GM06990 (cell line): ENCODE measurements around the gene ENDOU.
A peak's percentile ranks its signal among the peaks of the same experiment; 100 is the strongest.

Source experiments
- DNase-seq: peaks from one replicate; pipeline ENCODE4 v3.0.0-alpha.2; 2011; ENCODE audit not compliant: insufficient read length; ENCODE audit errors: extremely low read depth
- H3K27me3 ChIP-seq: replicated peaks from 2 replicates; pipeline ENCODE4 v1.6.0; 2011; ENCODE audit warnings: low read length; ENCODE audit not compliant: control insufficient read depth, insufficient read depth
- H3K36me3 ChIP-seq: 2 replicates; pipeline ENCODE4 v1.5.1; 2011; ENCODE audit warnings: low read length; ENCODE audit not compliant: control insufficient read depth, insufficient read depth
- H3K4me3 ChIP-seq: replicated peaks from 2 replicates; pipeline ENCODE4 v1.5.1; 2011; ENCODE audit warnings: low read depth, mild to moderate bottlenecking, control low read depth, low read length
- TF ChIP-seq, protein P1 (sequence below): IDR thresholded peaks from 2 replicates; pipeline ENCODE4 v1.5.1; 2011; ENCODE audit warnings: low read length, control low read depth, mild to moderate bottlenecking, inconsistent platforms; ENCODE audit not compliant: insufficient read depth, poor library complexity, severe bottlenecking

Gene ENDOU

GRCh38 chr12:47700263-47700662 is 25.0 kb downstream of the ENDOU start:
- H3K36me3 ChIP-seq = peaks cover 2% of the 10 kb centered on the region
- TF ChIP-seq, protein P1, sequence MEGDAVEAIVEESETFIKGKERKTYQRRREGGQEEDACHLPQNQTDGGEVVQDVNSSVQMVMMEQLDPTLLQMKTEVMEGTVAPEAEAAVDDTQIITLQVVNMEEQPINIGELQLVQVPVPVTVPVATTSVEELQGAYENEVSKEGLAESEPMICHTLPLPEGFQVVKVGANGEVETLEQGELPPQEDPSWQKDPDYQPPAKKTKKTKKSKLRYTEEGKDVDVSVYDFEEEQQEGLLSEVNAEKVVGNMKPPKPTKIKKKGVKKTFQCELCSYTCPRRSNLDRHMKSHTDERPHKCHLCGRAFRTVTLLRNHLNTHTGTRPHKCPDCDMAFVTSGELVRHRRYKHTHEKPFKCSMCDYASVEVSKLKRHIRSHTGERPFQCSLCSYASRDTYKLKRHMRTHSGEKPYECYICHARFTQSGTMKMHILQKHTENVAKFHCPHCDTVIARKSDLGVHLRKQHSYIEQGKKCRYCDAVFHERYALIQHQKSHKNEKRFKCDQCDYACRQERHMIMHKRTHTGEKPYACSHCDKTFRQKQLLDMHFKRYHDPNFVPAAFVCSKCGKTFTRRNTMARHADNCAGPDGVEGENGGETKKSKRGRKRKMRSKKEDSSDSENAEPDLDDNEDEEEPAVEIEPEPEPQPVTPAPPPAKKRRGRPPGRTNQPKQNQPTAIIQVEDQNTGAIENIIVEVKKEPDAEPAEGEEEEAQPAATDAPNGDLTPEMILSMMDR = no peak
- no peaks in the 10 kb centered on the region for H3K27me3 ChIP-seq

GRCh38 chr12:47698631-47699030 is 26.7 kb downstream of the ENDOU start:
- H3K36me3 ChIP-seq = peaks cover 2% of the 10 kb centered on the region
- H3K4me3 ChIP-seq = no peak overlapping the region
- H3K27me3 ChIP-seq = no peaks in the 10 kb centered on the region
- DNase-seq = no peak
- TF ChIP-seq, protein P1 = no peak

More at GRCh38 chr12:47700263-47700662, 25.0 kb downstream of the ENDOU start:
- no peak for DNase-seq
- no peak overlapping the region for H3K4me3 ChIP-seq

DNA sequence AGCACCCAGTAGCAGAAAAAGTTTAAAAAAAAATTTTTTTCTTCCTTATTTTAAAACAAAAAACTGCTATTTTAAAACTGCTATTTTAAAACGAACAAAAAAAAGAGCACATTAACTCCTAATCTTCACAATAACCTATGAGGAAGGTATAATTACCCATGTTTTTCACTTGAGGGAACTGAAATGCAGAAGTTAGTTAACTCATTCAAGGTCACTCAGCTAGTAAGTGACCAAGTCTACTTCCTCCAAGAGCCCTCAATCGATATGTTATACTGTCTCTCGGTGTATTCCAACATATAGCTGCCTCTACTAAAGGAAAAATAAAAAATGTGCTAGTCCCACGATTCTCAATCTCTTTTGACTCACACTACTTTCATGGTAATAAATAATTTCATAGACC is 27.2 kb downstream of the ENDOU start:
- no peaks in the 10 kb centered on the region for H3K27me3 ChIP-seq
- H3K4me3 ChIP-seq = no peak overlapping the region
- TF ChIP-seq, protein P1 = no peak
- DNase-seq = no peak
- H3K36me3 ChIP-seq = peaks cover 2% of the 10 kb centered on the region

GRCh38 chr12:47689215-47689614 is 36.1 kb downstream of the ENDOU start:
- no peak overlapping the region for H3K4me3 ChIP-seq
- no peaks in the 10 kb centered on the region for H3K36me3 ChIP-seq
- H3K27me3 ChIP-seq = no peaks in the 10 kb centered on the region
- TF ChIP-seq, protein P1 = no peak
- DNase-seq = no peak

DNA sequence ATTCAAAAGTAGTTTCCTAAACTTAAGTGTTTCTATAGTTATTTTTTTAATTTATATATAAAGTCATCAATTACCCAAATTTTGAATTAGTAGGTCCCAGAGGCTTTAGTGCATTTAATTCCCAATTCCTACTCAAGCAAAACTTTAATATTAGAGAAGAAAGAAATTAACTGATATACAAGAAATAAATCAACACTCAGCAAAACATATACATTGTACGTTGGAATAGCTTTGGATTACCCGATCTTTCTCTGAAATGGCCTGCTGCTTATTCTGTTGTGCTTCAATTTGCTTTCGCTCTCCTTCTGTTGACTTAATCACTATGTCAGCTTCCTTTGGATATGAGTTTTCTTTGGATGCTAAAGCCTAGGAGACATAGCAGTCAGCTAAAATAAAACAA is 37.7 kb downstream of the ENDOU start:
- Histone ChIP-seq H3K27me3 (no peaks in the 10 kb centered on the region), H3K36me3 (no peaks in the 10 kb centered on the region; the same call in 1 of the 2 replicates), H3K4me3 (no peak overlapping the region)
- DNase-seq = no peak
- TF ChIP-seq, protein P1 = no peak

DNA sequence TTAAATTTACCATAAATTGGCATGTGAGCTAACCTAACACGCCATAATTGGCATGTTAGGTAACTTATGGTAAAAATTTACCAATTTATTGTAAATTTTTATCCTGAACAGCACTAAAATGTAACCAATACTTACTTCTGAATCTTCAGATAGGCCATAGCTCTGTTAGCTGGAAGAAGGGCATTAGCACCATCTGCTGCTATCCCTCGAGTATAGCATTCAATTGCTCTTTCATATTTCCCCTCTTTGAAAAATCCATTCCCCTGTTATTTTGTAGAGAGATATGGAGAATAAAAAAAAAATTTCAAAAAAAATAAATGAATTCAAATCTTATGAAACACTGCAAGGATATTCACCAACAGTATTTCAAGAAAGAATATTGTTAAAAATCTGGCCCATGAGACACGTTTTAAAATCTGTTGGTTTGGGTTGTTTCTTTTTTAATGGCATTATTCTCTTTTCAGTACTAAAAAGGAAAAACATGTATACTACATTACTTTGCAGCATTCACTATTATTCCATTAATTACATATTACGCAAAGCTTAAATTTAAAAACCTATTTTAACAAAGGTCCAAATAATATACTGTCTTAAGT is 38.5 kb downstream of the ENDOU start:
- TF ChIP-seq, protein P1 = peak; percentile 58
- DNase-seq = no peak
- H3K36me3 ChIP-seq = no peaks in the 10 kb centered on the region; the same call in 1 of the 2 replicates
- H3K4me3 ChIP-seq = no peak overlapping the region
- no peaks in the 10 kb centered on the region for H3K27me3 ChIP-seq
